HG02884 (cell line): ENCODE data around the gene NIN.
A peak's percentile ranks its signal among the peaks of the same experiment; 100 is the strongest.

Experiments
- ATAC-seq: cut with Tn5 transposase; IDR thresholded peaks from one replicate; pipeline ENCODE4 v1.9.1; 2021; ENCODE audit warnings: mild to moderate bottlenecking, moderate library complexity; ENCODE audit not compliant: unreplicated experiment

Gene NIN

DNA sequence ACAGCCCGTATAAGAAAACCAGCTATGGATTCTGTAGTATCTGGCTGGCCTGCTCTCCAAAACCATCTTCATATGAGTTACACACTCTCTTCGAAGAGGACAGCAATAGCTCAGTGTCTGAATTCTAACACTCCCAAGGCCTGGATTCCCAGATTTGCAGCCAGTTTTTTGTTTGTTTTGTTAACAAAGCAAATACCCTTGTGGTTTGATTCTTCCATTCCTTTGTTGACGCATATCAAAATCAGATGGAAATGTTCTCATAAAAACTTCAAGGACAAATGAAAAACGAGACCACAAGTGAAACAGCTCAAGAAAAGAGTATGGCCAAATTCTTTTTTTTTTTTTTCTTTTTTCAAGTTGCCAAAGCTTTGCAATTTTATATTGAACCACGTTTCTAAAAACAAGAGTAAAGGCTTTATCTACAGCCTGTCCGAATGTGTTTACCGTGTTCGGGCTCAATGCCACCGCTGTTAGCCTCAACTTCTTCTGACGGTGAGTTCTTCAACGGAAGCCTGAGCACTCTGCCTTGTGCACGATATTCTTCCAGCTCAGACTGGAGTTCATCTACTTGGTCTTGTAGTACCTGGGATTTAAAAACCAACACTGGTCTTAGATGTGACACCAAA lies 67.5 kb downstream of the NIN start:
- no peak for ATAC-seq

DNA sequence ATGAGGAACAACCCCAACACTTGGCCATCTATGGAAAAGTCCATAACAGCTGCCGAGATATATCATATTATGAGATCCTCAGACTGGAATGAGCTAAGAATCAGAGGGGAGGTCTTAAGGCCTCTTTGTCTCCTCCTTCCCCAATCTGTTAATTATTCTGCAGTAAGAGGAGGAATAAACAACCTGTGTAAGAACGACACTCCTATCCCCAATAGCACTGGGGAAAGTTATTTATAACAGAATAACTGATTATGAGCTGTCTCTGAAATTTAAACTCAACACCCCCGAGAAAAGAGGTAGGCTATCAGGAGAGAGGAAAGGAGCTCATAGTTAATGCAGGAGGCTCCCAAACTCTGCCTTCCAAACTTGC lies 68.0 kb downstream of the NIN start:
- ATAC-seq = peak; percentile 6

DNA sequence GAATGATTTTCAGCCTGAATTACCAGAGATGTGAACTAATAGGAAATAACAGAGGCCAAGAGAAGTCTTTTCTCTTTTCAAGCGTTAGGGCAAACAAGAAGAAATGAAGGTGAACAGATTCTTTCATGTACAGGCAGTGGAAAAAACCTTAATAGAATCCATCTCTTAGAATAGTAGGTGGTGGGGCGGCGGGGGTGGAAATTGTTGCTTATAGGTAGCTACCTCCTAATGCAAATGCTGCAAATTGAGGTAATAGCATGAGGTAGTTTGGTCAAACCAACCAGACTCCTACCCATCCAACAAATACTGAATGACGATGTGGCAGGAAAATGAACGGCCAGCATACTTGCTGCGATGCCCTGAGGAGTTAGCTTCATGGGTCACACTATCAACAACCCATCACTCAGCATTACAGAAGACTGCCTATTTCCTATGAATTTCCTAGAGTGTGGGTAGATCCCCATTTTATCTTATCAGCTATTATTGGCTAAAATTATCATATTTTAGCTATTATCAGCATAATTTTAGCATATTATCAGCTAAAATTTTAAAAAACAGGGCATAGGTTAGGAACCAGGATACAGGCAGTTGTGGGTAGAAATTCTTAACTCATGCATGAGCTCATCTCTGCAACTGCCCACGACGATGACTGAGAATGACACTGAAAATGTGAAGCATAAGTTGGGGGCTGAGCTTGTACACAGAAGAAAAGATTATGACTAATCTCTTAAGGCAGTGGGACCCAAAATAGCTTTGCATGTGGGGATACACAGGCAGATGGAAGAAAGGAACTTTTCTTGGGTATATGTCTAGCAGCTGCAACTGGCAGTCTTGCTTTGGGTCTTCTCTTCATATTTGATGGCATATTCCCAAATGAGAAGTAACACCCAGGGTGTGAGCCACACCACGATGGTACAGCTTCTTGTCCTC lies 68.7 kb downstream of the NIN start:
- peak; percentile 94 for ATAC-seq

DNA sequence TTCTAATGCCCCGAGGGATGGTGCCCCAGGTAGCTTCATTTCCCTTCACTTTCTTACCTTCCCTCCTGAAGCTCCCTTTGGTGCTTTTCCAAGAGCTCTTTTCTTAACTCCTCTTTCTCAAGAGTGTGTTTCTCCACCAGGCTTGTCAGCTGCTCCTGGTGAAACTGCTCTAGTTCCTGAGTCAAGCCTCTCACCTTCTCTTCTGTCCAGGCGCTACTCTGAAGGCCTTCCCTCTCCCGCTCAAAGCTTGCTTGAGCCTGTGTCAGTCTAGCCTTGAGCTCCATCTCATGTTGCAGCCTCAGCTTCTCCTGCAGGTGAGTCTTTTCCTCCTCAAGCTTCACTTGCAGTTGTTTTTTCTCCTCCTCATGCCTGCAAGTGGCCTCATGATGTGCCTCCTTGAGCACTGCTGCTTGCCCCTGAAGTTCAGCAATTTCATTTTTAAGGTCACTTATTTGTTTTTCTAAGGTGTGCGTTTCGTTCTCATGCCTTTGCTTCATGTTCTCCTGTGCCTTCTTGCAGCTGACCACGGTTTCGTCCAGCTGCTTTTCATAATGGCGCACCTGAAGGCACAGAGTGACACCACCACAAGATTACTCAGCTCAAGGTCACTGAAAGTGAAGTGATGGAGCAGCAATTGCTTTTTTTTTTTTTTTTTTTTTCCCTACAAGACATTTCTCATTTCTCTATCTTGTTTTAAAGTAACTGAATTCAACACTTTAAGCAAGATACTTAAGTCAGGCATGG lies 71.0 kb downstream of the NIN start:
- ATAC-seq = no peak

DNA sequence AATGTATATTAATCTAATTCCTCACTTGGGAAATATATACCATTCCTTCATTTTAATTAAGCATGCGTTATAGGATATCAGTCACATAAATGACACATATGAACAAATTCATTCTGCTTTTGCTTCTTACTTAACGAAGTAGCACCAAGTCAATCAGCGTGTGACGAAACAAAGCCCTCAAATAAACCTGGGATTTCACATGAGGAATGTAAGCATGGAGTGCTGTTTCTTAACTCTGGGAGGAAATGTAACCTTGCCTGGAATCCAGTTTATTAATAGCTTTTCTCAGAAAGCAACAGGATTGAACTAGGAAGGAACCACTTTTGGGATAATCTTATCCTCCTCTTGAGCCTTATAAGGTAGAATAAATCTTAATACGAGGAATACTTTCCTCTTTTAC lies 72.0 kb downstream of the NIN start:
- ATAC-seq = no peak

DNA sequence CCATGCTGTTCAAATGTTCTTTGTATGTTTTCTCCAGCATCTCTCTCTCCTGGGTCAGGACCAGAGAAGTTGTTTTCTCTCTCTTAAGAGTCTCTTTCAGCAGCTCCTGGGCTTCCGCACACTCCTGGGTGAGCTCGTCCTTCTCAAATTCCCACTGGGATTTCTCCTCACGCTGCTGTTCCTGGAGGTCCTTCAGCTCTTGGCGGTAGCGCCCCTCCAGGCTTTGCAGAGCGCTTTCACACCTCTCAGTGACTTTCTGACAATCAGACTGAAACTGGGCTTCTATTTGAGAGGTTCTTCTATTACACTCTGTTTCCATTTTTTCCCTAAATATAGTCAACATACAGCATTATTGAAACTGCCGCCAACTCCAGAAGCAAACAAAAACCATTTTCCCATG lies 72.7 kb downstream of the NIN start:
- no peak for ATAC-seq

DNA sequence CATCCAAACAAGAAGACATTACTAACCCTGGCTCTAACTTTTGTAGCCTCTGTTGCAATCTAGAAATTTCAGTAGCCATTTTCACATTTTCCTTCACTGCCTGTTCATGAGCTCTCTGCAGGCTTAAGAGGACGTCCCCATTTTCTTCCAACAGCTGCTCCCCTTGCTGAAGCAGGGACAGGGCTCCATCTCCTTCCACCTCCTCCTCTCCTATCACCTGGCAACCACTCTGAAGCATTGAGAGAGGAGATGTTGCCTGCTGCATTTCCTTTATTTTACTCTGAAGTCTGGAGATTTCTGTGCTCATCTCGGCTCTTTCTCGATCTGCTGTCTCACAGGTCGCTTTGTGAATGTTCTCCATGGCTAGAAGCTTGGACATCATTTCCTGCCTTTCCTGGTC lies 73.3 kb downstream of the NIN start:
- no peak for ATAC-seq

DNA sequence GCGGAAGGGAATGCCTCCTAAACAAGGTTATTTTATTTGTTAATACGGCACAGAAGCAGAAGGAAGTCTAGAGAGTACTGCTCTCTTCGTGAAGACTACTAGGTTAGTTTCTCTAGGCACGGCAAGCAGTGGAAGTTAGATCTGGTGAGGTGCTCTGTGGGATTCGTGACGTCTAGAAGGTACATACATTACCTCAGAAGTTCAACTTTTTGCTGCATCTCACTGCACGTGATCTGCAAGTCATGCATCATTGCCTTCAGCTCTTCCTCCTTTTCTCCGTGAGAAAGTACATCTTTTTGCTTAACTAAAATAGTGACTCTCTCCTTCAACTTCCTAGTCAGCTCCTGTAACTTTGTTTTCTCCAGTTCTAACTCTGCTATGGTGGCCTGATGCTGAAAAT lies 74.7 kb downstream of the NIN start:
- ATAC-seq = no peak

DNA sequence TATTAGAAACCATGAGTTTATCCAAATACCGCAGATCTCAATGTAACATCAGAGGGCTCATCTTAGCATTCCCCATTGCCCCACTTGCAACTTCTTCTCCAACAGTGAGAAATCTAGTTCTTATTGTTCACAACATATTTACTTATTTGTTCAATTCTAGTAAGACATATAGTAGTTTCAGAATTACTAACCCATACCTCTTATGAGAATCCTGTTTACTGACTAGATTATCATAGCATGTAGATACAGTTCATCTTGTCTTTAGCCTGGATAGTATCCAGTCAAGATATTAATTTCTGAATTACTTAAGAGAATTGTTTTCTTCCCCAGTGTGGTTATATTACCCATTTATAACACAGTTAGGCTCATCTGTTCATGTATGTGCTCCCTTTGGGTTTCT lies 80.6 kb downstream of the NIN start:
- ATAC-seq = no peak

DNA sequence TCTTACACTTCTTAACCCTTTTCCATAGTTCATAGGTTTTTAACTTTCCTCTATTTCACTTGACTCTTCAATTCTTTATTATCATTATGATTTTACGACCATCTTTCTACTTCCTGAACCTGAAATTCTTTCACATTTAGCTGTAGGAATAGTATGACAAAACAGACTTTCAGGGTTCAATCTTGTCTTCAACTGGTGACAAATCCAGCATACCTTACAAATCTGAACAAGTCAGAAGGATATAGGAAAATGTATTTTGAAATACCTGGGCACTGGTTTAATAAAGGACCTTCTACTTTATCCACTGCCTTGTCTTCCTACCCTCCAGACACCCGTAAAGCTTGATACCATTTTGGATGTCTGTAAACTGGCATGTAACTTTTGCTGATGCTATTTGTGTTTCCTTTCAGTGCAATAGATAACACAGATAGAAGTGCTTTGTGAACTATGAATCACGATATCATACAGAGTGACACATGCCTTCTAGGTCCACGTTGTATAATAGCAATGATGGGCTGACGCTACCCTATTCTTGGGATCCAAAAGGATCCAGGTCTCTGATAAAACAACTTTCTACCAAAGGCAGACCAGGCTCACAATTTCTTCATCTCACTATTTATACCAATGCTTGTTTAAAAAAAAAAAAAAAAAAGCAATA lies 85.4 kb downstream of the NIN start:
- no peak for ATAC-seq

DNA sequence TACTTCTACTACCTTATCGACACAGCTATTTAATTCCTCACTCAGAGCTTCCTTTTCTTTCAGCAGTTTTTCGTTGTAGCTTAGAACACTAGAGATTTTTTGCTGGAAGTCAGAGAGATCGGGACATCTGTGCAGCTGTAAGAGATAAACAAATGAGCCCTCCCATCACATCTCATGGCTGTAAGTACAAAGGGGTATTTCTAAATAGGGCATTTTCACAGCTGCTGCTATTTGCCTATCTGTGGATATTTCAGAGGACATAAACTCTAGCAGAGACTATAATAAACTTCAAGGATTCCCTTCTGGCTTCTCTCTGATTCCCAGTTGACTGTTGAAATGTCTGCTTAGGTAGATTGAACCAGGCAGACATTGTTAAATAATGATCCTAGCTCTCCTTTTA lies 86.7 kb downstream of the NIN start:
- no peak for ATAC-seq

DNA sequence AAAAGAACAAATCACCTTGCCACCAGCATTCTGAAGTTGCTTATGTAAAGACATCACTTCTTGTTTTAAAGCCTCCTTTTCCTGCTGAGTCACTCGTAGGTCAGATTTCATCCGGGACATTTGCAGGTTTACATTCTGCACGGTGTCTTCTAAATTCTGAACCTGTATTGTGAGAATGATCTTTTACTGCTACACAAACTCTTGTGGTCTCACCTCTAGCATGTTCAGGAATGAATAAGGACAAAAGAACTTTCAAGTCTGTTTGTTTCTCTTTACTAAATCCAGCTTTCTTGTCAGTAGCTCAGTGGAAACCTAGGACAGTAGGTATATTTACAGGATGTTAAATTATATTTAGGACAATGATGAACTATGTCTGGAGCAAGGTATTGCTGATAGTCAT lies 89.4 kb downstream of the NIN start:
- no peak for ATAC-seq

DNA sequence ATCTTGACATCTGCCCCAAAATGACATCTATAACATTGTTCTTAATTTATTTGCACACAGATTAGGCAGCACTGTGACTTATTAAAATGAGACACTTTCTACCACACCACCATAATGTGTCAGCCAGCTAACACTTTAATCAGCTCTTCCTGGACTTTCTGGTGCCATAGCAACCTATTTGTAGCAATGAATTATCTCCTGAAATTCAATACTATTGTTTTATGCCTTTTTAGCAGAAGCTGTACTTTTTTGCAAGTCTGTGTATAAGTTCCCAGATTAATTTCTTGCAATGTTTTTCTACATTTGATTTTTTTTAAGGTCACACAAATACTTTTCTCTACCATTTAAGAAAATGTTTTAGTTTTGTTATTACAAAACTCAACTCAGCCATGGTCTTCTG lies 90.1 kb downstream of the NIN start:
- ATAC-seq = no peak

DNA sequence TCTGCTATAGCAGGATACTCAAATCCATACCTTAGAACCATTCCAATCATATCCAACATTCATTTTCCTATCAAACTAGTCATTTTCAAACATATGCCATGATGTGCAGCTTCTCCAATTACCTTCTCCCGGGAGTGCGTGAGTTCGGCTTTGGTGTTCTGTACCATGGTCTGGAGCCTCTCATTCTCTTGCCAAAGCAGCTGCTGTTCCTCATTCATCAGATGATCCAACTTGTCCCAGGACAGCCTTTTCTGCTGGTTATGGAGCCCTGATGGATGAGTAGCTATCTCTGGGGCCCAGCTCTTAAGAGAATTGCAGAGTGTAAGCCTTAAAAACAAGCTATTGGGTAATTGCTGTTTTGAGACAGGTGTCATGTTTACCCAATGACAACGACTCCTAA lies 91.8 kb downstream of the NIN start:
- ATAC-seq = no peak

DNA sequence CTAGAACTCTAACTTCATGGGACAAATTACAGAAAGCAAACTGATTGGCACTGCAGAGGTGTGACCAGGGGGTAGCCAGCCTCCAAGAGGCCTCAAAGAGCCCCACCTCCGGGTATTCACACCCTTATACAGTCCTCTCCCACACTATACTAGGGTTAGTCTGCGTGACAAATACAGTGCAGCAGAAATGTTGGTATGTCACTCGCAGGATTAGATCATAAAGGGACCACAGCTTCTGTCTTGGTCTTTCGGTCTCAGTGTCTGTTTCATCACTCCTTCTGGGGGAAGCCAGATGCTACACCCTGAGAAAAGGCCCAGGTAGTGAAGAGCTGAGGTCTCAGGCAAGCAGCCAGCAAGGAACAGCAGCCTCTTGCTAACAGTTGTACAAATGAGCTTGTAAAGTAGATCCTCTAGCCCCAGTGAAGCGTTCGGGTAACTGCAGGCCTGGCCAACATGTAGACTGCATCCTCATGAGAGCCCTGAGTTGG lies 94.0 kb downstream of the NIN start:
- peak; percentile 89 for ATAC-seq

DNA sequence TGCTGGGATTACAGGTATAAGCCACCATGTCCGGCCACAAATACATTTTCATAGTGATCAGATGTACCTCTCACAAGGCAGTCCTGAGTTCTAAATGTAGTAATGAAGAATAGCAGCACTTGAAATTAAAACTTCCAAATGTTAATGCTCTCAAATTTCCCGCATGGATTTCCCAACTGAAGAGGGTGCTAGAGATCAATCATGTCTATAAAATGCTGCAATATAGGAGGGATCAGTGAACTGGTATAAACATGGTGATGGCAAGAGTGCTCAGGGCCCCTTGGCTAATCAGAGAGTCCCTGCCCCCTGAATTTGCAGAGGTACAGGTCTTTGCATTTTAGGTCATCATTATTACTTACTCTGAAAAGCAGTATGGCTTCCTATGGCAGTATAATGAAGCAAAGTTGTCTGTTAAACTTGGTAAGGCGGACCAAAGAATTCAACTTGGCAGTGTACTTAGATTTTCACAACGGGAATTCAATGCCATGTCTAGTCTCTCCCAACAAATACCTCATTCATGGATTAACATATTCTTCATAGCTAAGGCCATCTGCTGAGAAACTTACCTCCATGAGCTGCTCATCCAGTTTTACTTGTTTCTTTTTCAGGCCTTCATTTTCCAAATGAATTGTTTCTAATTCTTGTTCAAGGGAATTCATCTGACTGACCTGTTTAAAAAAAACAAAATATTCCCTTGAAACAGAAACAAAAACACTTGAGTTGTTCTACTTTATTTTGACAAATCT lies 95.8 kb downstream of the NIN start:
- no peak for ATAC-seq

DNA sequence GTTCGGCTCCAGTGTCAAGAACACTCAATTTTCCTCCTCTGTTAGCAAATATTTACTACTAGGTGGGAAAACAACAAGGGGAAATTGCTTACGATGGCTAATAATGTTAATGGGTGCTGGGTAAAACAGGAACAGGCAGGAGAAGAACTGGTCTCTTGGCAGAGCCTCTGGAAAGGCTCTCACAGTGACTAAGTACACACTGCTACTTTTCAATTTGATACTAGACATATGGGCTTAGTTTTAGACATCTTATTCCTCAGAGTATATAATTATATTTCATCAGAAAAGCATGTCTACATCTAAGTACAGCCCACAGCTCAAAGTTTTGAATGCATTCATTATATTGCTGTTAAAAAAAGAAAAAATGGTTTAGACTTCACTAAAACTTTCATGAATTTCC lies 97.5 kb downstream of the NIN start:
- no peak for ATAC-seq

DNA sequence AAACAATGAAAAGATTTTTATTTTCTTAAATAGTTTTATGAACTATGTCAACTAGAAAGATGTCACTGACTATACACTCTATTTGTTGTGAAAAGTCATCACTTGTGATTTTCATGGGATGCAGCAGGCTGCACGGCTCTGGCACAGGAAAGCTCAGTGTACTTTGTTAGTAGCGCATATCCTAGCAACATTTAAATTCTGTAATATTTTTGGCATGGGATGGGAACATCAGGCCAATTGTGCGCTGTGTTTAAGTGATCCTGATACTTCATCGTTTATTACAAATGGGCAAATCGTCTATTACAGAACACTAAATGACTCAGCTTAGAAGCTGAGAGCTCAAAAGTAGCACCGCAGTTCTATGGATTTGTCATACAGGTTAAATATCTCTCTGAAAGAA lies 102.1 kb downstream of the NIN start:
- no peak for ATAC-seq

DNA sequence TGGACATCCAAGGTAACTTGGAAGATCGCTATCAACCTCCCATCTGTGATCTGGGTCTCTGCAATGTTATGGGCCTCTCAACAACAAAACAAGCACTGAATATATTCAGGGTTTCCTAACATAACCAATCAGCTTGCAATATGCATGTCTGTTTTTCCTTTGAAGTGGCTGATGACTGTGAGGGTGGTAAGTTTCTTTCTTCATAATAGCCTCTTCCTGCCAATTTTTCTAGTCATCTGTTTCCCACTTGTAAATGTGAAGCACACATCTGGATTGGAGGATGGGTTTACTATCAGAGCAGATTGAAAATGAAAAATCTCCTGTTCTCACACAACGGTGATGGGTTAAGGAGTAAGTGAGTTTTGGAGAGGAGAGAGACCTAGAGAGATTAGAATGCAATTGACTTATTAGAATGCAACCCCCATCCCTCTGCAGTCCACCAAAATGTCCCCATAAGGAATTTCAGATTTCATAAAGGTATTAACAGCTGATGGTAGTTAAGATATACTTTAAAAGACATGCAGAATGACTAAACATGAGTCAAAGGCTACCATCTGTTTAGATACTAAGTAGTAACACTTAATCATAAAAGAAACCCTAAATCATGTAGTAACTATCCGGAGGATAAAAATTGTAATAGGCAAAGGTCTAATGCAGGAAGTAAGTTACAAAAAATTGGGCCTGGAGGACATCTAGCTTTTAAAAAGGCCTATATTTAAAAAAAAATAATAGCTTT lies 104.4 kb downstream of the NIN start:
- no peak for ATAC-seq

DNA sequence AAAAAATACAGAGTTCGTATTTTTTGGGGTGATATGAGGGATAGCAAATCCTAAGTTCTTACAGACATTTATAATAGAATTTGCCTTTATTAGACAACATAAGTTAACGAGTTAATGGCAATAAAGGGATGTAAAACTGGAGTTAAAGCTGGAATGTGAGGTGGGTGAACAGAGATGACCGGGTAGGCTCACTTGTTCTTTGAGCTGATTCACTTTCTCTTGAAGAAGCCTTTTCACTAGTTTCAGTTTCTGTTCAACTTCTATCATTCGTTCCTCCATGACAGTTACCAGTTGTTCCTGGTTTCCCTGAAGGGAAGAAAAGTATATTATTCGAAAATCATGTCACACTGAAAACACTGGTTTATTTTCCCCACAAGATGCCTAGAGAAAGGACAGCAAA lies 105.2 kb downstream of the NIN start:
- ATAC-seq = no peak
